HG02678 (cell line): ENCODE results near the gene SYNJ1.
"Not testable (repeated sequence)": the region's sequence is repeated elsewhere in the genome, so short reads cannot be mapped to it uniquely, and the experiment has no call there.

Experiments used
- ATAC-seq: cut with Tn5 transposase; IDR thresholded peaks from one replicate; pipeline ENCODE4 v1.9.1; 2021; ENCODE audit warnings: mild to moderate bottlenecking, moderate library complexity; ENCODE audit not compliant: unreplicated experiment

Gene SYNJ1

DNA sequence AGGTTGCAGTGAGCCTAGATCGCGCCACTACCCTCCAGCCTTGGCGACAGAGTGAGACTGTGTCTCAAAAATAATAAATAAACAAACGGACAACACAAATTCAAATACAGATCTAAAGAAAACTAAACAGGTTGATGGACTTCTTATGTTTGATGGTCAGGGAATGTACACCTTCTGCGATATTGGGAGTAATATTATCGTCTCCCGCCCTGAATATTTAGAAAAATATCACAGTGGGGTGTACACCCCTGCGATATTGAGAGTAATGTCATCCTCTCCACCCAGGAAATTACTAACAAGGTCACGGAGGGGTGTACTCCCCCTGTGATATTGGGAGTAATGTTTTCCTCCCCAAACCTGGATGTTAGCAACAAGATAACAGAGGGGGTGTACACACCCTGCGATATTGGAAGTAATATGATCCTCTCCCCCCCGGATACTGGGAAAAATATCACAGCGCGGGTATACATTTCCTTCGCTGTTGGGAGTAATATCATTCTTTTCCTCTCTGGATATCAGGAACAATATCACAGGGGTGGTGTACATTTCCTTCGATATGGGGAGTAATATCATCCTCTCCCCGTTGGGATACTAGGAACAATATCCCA lies 114.3 kb downstream of the SYNJ1 start:
- no peak for ATAC-seq

DNA sequence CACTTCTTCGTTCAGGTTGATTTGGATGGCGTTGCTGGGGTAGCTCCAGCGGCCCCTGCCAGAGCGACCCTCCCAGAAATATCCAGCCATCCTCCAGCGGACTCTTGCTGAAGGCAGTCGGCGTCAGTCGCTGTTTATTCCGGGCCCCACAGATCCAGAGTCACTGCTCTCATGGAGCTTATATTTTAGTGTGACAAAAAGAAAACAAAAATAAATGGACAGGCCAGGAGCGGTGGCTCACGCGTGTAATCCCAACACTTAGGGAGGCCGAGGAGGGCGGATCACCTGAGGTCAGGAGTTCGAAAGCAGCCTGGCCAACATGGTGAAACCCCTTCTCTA lies 114.8 kb downstream of the SYNJ1 start:
- ATAC-seq = no peak

GRCh38 chr21:32612075-32612998 lies 115.5 kb downstream of the SYNJ1 start, which contains the start of gene CFAP298:
Gene CFAP298, minus strand, starts transcription at chr21:32612377. Its CDS starts 134 bp downstream, at chr21:32612243.
- peak; percentile 96 for ATAC-seq

- ATAC-seq = no peak
Measured at GRCh38 chr21:32611471-32611997, 116.3 kb downstream of the SYNJ1 start.

- ATAC-seq = not testable (repeated sequence)
Measured at GRCh38 chr21:32610940-32611339, 116.9 kb downstream of the SYNJ1 start.

DNA sequence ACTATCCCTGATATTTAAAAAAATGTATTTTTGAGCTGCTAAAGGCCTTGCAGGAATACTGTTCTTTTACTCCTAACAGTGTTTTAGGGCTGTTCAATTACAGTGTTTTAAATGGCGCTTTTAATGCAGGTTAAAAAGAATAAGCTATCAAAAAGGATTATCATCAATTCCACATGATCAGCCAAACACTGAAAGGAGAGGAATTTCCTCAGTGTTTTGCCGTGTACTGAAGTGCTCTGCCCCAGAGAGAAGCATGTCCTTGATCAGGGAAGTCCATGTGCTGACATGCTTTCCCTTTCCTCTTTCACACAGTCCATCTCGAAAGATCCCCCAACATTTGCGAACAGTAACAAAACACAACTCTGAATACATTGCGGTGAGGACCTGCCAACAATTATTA lies 119.0 kb downstream of the SYNJ1 start:
- ATAC-seq = no peak

GRCh38 chr21:32605469-32605868 lies 122.3 kb downstream of the SYNJ1 start:
- ATAC-seq = no peak

GRCh38 chr21:32604464-32604863 lies 123.3 kb downstream of the SYNJ1 start:
- ATAC-seq = no peak

- ATAC-seq = no peak
Measured at GRCh38 chr21:32603131-32603530, 124.7 kb downstream of the SYNJ1 start.

GRCh38 chr21:32602099-32602498 lies 125.7 kb downstream of the SYNJ1 start:
- ATAC-seq = no peak

- no peak for ATAC-seq
Measured at GRCh38 chr21:32599526-32599925, 128.3 kb downstream of the SYNJ1 start.

GRCh38 chr21:32599091-32599490 lies 128.7 kb downstream of the SYNJ1 start:
- no peak for ATAC-seq

GRCh38 chr21:32597205-32597604 lies 130.6 kb downstream of the SYNJ1 start:
- ATAC-seq = no peak

GRCh38 chr21:32595431-32595830 lies 132.4 kb downstream of the SYNJ1 start:
- ATAC-seq = no peak

DNA sequence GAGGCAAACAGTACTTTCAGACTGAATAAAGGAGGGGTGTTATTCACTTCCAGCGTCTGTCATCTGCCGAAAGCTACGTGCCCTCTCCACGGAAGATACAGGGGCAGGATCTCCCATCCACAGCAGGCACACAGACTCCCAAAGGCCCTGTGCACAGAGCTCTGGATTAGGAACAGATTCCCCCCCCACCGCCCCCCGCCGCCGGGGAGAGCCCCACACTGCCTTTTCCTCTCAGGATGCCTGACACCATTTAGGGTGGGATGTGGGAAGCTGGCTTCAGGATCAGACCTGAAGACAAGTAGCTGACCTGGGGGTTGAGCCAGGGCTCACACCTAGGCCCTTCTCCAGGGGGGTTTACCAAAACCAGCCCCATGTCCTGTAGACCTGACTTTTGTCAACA lies 134.1 kb downstream of the SYNJ1 start:
- no peak for ATAC-seq

- ATAC-seq = no peak
Measured at GRCh38 chr21:32592929-32593502, 134.8 kb downstream of the SYNJ1 start.

DNA sequence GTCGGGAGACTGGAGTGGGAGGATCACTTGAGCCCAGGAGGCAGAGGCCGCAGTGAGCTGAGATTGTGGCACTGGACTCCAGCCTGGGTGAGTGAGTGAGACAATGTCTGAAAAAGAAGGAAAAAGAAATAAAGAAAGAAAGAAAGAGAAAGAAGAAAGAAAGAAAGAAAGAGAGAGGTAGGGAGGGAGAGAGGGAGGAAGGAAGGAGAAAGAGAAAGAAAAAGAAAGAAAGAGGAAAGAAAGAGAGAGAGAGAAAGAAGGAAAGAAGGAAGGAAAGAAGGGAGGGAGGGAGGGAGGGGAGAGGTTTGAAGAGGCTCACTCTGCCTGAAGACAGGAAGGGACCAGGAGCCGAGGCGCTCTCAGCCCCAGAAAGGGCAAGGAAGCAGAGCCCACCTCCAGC lies 137.7 kb downstream of the SYNJ1 start:
- no peak for ATAC-seq

DNA sequence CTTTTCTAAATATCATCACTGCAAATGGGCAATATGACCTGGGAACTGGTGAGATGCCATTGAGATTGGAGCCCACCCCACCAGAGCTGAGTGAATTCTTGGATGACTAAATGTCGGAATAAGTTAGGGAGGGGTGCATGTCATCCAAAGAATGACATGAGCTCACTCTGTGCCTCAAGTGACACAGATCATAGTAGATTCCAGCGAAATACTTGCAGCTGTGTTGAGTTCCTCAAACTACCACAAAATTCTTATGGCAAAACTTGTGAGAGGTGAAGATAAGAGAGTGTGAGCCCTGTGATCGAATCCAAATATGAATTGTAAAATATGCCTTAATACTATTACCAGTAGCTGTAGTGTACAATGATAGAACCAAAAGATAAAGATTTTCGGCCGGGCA lies 140.2 kb downstream of the SYNJ1 start:
- no peak for ATAC-seq

DNA sequence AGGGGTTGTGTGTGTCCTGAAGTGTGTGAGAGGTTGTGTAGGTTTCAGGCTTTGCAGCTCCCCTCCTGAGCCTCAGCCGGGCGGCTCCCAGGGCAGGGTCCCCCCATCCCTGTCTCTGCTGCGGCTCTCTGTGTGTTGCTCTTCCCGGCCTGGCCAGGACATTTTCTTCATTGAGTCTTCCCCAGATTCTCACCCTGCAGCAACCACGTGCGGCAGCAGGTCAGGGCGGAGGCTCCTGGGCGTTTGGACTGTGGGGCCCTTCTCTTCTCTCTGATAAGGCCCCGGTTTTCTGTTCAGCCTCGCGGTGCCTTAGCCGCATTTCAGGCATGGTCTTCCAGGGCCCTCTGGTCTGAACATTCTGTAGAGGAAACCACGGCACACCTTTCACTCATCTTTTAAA lies 140.7 kb downstream of the SYNJ1 start:
- no peak for ATAC-seq

- ATAC-seq = no peak
Measured at GRCh38 chr21:32585970-32586369, 141.8 kb downstream of the SYNJ1 start.

DNA sequence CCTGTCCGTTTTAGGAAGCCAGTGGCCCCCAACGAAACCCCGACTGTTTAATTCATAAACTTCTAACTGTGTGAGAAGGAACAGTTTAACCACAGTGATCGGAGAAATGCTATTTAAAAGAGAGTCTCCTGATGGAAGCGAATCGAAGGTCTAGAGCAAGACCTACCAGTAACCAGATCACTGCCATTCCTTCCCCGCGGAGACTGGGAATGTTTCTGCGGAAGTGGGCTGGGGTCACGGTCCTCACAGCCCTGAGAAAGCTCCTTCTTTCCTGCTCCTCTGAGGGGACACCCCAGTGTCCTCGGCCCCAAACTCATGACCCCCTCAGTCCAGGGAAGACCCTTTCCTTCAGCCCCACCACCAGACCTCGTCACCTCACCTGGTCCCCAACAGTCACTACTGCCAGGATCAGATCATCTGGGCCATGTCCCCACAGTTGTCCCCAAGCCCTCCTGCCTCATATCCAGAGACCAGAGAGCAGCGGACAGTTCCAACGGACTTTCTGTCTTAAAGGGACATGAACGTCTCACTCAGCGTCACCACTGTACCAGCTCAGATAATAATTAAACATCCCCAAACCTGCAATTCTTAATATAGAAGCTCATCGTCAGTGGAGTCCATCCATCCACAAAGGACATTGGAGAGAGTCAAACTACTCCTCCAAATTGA lies 142.6 kb downstream of the SYNJ1 start, which contains the start of gene TCP10L:
TCP10L (minus strand) TSS at position 482 of the 669 bp plus-strand sequence. CDS start 1,219 bp downstream, outside the sequence.
- ATAC-seq = no peak
